ENCODE measurements around the gene SBNO2. TPM values are rescaled to one million over a fixed set of nuclear protein-coding genes. Genes with fewer than 3 reads are reported as not detected.
A peak's percentile ranks its signal among the peaks of the same experiment; 100 is the strongest.

The SBNO2 gene
- total RNA-seq, 3 donors from 2014 or later = 15.4 to 63.3 (median 43.9) TPM

DNA sequence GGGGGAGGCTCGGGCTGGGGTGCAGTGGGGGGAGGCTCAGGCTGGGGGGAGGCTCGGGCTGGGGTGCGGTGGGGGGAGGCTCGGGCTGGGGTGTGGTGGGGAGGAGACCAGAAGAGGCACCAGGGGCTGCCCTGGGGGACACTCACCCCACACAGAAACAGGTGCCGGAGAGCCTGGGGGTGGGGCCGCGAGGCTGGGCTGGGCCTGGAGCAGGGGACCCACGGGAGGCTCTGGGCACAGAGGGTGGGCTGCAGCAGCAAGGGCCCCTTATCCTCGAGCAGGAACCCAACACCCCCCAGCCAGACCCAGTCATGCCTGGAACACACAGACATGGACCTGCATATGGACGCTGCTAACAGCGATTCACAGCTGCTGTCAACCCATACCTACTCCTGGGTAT, 35.9 kb downstream of the SBNO2 start:
- no peaks in the 10 kb centered on the region for H3K9me3 ChIP-seq
- H3K36me3 ChIP-seq = no peaks in the 10 kb centered on the region
- TF ChIP-seq POLR2AphosphoS5 (IDR thresholded peaks at IDR 0.05) (no peak), POLR2A (IDR thresholded peaks at IDR 0.05) (no peak), CTCF (IDR thresholded peaks at IDR 0.05) (no peak)
- peaks cover 20% of the 10 kb centered on the region in 2 donors for H3K4me1 ChIP-seq
- intact Hi-C loops (cut with DNase I; ENCODE audit: low total_unique reads) = loop anchor here (10.0 kb wide), 1 partner anchor 47 kb away; no protein-coding TSS in a partner anchor
- DNase-seq (ENCODE audit: low spot score in 2 of 2) = no peak
- no peaks in the 10 kb centered on the region for H3K27me3 ChIP-seq
- no peak overlapping the region for H3K4me3 ChIP-seq
- peak overlapping the region in 1 of 2 donors; percentile 12 for H3K27ac ChIP-seq

GRCh38 chr19:1136621-1137317, 37.3 kb downstream of the SBNO2 start:
- Histone ChIP-seq H3K4me3 (peak overlapping the region in 2 of 3 donors; percentile 10 to 53), H3K27ac (peak overlapping the region; percentile 79 to 99), H3K36me3 (no peaks in the 10 kb centered on the region), H3K9me3 (no peaks in the 10 kb centered on the region), H3K4me1 (peaks cover 29% of the 10 kb centered on the region in 2 donors), H3K27me3 (no peaks in the 10 kb centered on the region)
- TF ChIP-seq POLR2A (IDR thresholded peaks at IDR 0.05) (no peak), POLR2AphosphoS5 (IDR thresholded peaks at IDR 0.05) (no peak), CTCF (IDR thresholded peaks at IDR 0.05) (no peak)
- intact Hi-C loops (cut with DNase I; ENCODE audit: low total_unique reads) = loop anchor here (10.0 kb wide), 1 partner anchor 48 kb away; no protein-coding TSS in a partner anchor
- no peak for DNase-seq (ENCODE audit: low spot score in 2 of 2)

DNA sequence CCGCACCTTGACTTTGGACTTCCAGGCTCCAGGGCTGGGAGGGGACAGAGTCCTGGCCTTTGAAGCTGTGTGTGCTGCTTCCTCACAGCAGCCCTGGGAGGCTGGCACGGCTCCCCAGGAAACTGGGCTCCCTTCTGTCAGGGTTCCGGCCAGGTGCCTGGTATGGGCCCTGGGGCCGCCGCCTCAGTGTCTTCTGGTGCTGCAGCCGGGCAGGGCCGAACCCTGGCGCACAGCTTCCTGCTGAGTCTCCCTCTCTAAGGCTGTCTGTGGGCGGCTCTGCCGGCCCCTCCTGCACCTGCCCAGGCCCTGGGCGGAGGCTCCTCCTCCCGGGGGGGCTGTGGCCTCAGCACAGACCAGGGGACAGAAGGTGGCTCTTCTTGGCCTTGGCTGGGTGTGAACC, 37.9 kb downstream of the SBNO2 start:
- intact Hi-C loops (cut with DNase I; ENCODE audit: low total_unique reads) = loop anchor here (10.0 kb wide), 1 partner anchor 49 kb away; no protein-coding TSS in a partner anchor
- TF ChIP-seq POLR2A (IDR thresholded peaks at IDR 0.05) (no peak), POLR2AphosphoS5 (IDR thresholded peaks at IDR 0.05) (no peak), CTCF (IDR thresholded peaks at IDR 0.05) (no peak)

DNA sequence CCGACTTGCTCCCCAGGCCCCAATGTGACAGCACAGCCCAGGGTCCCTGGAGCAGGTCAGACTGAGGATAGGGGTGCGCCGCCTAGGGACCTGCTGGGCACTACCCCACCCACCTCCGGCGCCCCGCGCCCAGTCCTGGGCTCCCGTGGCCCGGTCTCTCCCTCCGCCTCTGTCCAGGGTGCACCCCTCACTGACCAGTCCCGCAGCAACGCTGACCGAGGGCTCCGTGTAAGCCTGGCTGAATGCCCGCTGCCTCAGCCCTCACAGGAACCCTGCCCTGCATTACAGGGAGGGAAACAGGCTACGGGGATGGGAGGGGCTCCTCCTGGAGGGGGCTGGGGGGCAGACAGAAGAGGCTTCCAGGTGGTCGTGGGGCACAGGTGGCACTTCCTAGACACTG, 38.6 kb downstream of the SBNO2 start:
- intact Hi-C loops (cut with DNase I; ENCODE audit: low total_unique reads) = loop anchor here (10.0 kb wide), 1 partner anchor 49 kb away; no protein-coding TSS in a partner anchor
- peak overlapping the region in 1 of 3 donors; percentile 53 for H3K4me3 ChIP-seq
- TF ChIP-seq POLR2AphosphoS5 (IDR thresholded peaks at IDR 0.05) (no peak), CTCF (IDR thresholded peaks at IDR 0.05) (no peak), POLR2A (IDR thresholded peaks at IDR 0.05) (no peak)
- peak overlapping the region; percentile 79 to 99 for H3K27ac ChIP-seq
- no peaks in the 10 kb centered on the region for H3K9me3 ChIP-seq
- no peak for DNase-seq (ENCODE audit: low spot score in 2 of 2)
- H3K4me1 ChIP-seq = peaks cover 29 to 38% of the 10 kb centered on the region in 2 donors
- H3K27me3 ChIP-seq = no peaks in the 10 kb centered on the region
- no peaks in the 10 kb centered on the region for H3K36me3 ChIP-seq

More for the DNA sequence above, 37.9 kb downstream of the SBNO2 start:
- Histone ChIP-seq H3K4me1 (peaks cover 29 to 30% of the 10 kb centered on the region in 2 donors), H3K27ac (peak overlapping the region; percentile 79 to 99), H3K4me3 (peak overlapping the region in 2 of 3 donors; percentile 10 to 53), H3K36me3 (no peaks in the 10 kb centered on the region), H3K27me3 (no peaks in the 10 kb centered on the region), H3K9me3 (no peaks in the 10 kb centered on the region)
- DNase-seq (ENCODE audit: low spot score in 2 of 2) = peak; percentile 59 to 65

DNA sequence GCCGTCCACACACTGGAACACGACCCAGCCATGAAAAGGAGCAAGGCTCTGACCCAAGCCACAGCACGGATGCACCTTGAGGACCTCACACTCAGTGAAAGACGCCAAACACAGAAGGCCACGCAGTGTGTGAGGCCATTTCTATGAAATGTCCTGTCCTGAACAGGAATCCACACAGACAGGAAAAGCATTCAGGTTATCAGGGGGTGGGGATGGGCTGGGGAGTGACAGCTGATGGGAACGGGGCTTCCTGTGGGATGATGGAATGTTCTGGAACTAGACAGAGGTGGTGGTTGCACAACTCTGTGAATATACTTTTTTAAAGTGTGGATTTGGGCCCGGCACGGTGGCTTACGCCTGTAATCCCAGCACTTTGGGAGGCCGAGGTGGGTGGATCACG, 39.6 kb downstream of the SBNO2 start:
- Histone ChIP-seq H3K36me3 (no peaks in the 10 kb centered on the region), H3K4me3 (peak overlapping the region in 1 of 3 donors; percentile 100), H3K9me3 (no peaks in the 10 kb centered on the region), H3K27ac (peak overlapping the region; percentile 86 to 99), H3K4me1 (peaks cover 29 to 45% of the 10 kb centered on the region in 2 donors), H3K27me3 (no peaks in the 10 kb centered on the region)
- TF ChIP-seq CTCF (IDR thresholded peaks at IDR 0.05) = no peak
- intact Hi-C loops (cut with DNase I; ENCODE audit: low total_unique reads) = loop anchor here (10.0 kb wide), 1 partner anchor 50 kb away; no protein-coding TSS in a partner anchor
- DNase-seq (ENCODE audit: low spot score in 2 of 2) = no peak

Measured in breast epithelium (tissue), 4 donors.